Left hindlimb (tissue), 1 donor: ENCODE data around the gene PPFIA1.

Source experiments
- DNase-seq: peaks from one replicate; pipeline ENCODE4 v3.0.0-alpha.2; 2018

The PPFIA1 gene

GRCh38 chr11:70419307-70420007, 149.0 kb downstream of the PPFIA1 start:
- no peak for DNase-seq

- DNase-seq: no peak
Observed at GRCh38 chr11:70420008-70420464, 149.5 kb downstream of the PPFIA1 start.

- DNase-seq: no peak
Observed at GRCh38 chr11:70420496-70420895, 150.0 kb downstream of the PPFIA1 start.

- DNase-seq: no peak
Observed at GRCh38 chr11:70421123-70421522, 150.6 kb downstream of the PPFIA1 start.

GRCh38 chr11:70422692-70423522, 152.4 kb downstream of the PPFIA1 start:
- no peak for DNase-seq

- no peak for DNase-seq
Observed at GRCh38 chr11:70423523-70424505, 153.3 kb downstream of the PPFIA1 start.

- DNase-seq: no peak
Observed at GRCh38 chr11:70424765-70425344, 154.4 kb downstream of the PPFIA1 start.

GRCh38 chr11:70427436-70427835, 156.9 kb downstream of the PPFIA1 start:
- DNase-seq: no peak

- DNase-seq: no peak
Observed at GRCh38 chr11:70428701-70429427, 158.4 kb downstream of the PPFIA1 start.

GRCh38 chr11:70429428-70429705, 158.9 kb downstream of the PPFIA1 start:
- no peak for DNase-seq

- no peak for DNase-seq
Observed at GRCh38 chr11:70429724-70430521, 159.4 kb downstream of the PPFIA1 start.

GRCh38 chr11:70430671-70431574, 160.4 kb downstream of the PPFIA1 start:
- DNase-seq: no peak

GRCh38 chr11:70431611-70432010, 161.1 kb downstream of the PPFIA1 start:
- DNase-seq: no peak

GRCh38 chr11:70432065-70432464, 161.6 kb downstream of the PPFIA1 start:
- no peak for DNase-seq

GRCh38 chr11:70432580-70432979, 162.1 kb downstream of the PPFIA1 start:
- no peak for DNase-seq

- no peak for DNase-seq
Observed at GRCh38 chr11:70433038-70433437, 162.5 kb downstream of the PPFIA1 start.

GRCh38 chr11:70433526-70433925, 163.0 kb downstream of the PPFIA1 start:
- DNase-seq: no peak
